ENCODE data around the gene DOHH. TPM values are rescaled to one million over a fixed set of nuclear protein-coding genes. Genes with fewer than 3 reads are reported as not detected.

The DOHH gene
- total and polyA plus RNA-seq, 2 experiments from 2014 or later, result 19.0 to 34.7 TPM

- peaks cover 51% of the 10 kb centered on the region for H3K27me3 Mint-ChIP-seq (ENCODE audit: insufficient read depth, low read depth, poor library complexity)
Measured at GRCh38 chr19:3465552-3465951, 34.9 kb downstream of the DOHH start.

More at GRCh38 chr19:3465552-3465951, 34.9 kb downstream of the DOHH start:
- Mint-ChIP-seq H3K4me3 (peak overlapping the region; percentile 63), H3K27ac (no peak overlapping the region), H3K4me1 (peaks cover 7% of the 10 kb centered on the region), H3K9me3 (peaks cover 29% of the 10 kb centered on the region), H3K36me3 (ENCODE audit: low read depth) (peaks cover 11% of the 10 kb centered on the region; the same call in 2 of the 3 replicates)
- H2AFZ ChIP-seq, result no peak overlapping the region
- peak; percentile 52 for DNase-seq (ENCODE audit: low spot score)
- peaks cover 6% of the 10 kb centered on the region; the same call in 1 of the 2 replicates for H3F3A ChIP-seq (replicated peaks; ENCODE audit: low read depth)
- ATAC-seq, result peak; percentile 36
- TF ChIP-seq NANOG (IDR thresholded peaks at IDR 0.05; ENCODE audit: borderline replicate concordance) (no peak), EZH2 (IDR thresholded peaks at IDR 0.05; ENCODE audit: low read depth, unreplicated experiment) (no peak), ZNF331 (CRISPR knock-in tag; IDR thresholded peaks at IDR 0.05; ENCODE audit: low read depth) (no peak), EZH2phosphoT487 (IDR thresholded peaks at IDR 0.05; ENCODE audit: unreplicated experiment) (no peak), STAT1 (IDR thresholded peaks at IDR 0.05; ENCODE audit: unreplicated experiment) (no peak), CTCF (conservative IDR thresholded peaks at IDR 0.05; ENCODE audit: low read depth in 2 of 2) (0 out of 4 replicates have a peak, but pooled peaks of 1 of the 2 experiments have one; percentile 6), ZNF462 (CRISPR knock-in tag; IDR thresholded peaks at IDR 0.05) (no peak)
- no peaks in the 10 kb centered on the region for H3K79me2 ChIP-seq (replicated peaks; ENCODE audit: insufficient read depth)
- H3K27ac ChIP-seq (ENCODE audit: low read depth), result no peak overlapping the region
- H3K27me3 ChIP-seq (ENCODE audit: insufficient read depth), result peaks cover 71% of the 10 kb centered on the region
- H3K36me3 ChIP-seq (ENCODE audit: insufficient read depth), result no peaks in the 10 kb centered on the region
- H3K4me2 ChIP-seq, result peak overlapping the region; percentile 69; the same call in 1 of the 2 replicates
- no peak overlapping the region for H3K4me3 ChIP-seq
- no peaks in the 10 kb centered on the region for H3K9me2 ChIP-seq (ENCODE audit: insufficient read depth)
- peaks cover 16% of the 10 kb centered on the region for H3K4me1 ChIP-seq (ENCODE audit: insufficient read depth)
- peaks cover 5% of the 10 kb centered on the region for H4K20me1 ChIP-seq (replicated peaks; ENCODE audit: insufficient read depth)
